Measurements from ENCODE around the gene ATG10.

Gene ATG10

GRCh38 chr5:82018462-82018861 lies 46.6 kb downstream of the ATG10 start:
- H3K4me2 ChIP-seq (ENCODE audit: low read length): no peak overlapping the region
- no peak overlapping the region for H2BK5ac ChIP-seq (ENCODE audit: low read length)
- no peak overlapping the region for H3K4ac ChIP-seq (ENCODE audit: low read depth, low read length)
- no peak overlapping the region for H3K56ac ChIP-seq (ENCODE audit: low read length)
- DNase-seq: no peak
- H3K79me2 ChIP-seq (ENCODE audit: control insufficient read depth, insufficient read depth, low read length): no peaks in the 10 kb centered on the region
- no peaks in the 10 kb centered on the region for H3K36me3 ChIP-seq (ENCODE audit: control insufficient read depth, insufficient read depth, low read length)
- no peaks in the 10 kb centered on the region for H3K27me3 ChIP-seq (ENCODE audit: insufficient read depth, low read length, poor library complexity)
- H2AK5ac ChIP-seq (ENCODE audit: low read length): no peak overlapping the region
- H3K23ac ChIP-seq (ENCODE audit: low read length): no peak overlapping the region
- no peak overlapping the region for H3K9ac ChIP-seq (ENCODE audit: low read length)
- H3K79me1 ChIP-seq (ENCODE audit: low read length): no peaks in the 10 kb centered on the region
- no peak overlapping the region for H4K5ac ChIP-seq (ENCODE audit: low read length)
- H2BK15ac ChIP-seq (replicated peaks; ENCODE audit: low read depth): no peak overlapping the region
- H3K27ac ChIP-seq (ENCODE audit: low read depth, low read length): no peak overlapping the region
- H4K8ac ChIP-seq (ENCODE audit: low read depth, low read length): no peak overlapping the region
- no CpG with 5 or more reads among the region's 1 CpG for WGBS (ENCODE audit: extremely low coverage, insufficient coverage, low lambda C conversion rate)
- H3K18ac ChIP-seq (ENCODE audit: low read length): peak overlapping the region; percentile 40
- no peak overlapping the region for H3K4me3 ChIP-seq (ENCODE audit: low read length)
- no peak overlapping the region for H2BK120ac ChIP-seq (ENCODE audit: low read depth, low read length)
- peaks cover 2% of the 10 kb centered on the region for H3K4me1 ChIP-seq (ENCODE audit: control insufficient read depth, low read depth, low read length)

- Histone ChIP-seq H3K4me1 (ENCODE audit: control insufficient read depth, low read depth, low read length) (peaks cover 2% of the 10 kb centered on the region), H2BK120ac (ENCODE audit: low read depth, low read length) (no peak overlapping the region), H3K27me3 (ENCODE audit: insufficient read depth, low read length, poor library complexity) (no peaks in the 10 kb centered on the region), H3K4me3 (ENCODE audit: low read length) (no peak overlapping the region), H3K18ac (ENCODE audit: low read length) (no peak overlapping the region), H2AK5ac (ENCODE audit: low read length) (no peak overlapping the region), H3K27ac (ENCODE audit: low read depth, low read length) (no peak overlapping the region), H3K23ac (ENCODE audit: low read length) (no peak overlapping the region), H3K36me3 (ENCODE audit: control insufficient read depth, insufficient read depth, low read length) (no peaks in the 10 kb centered on the region), H2BK5ac (ENCODE audit: low read length) (no peak overlapping the region), H3K9ac (ENCODE audit: low read length) (no peak overlapping the region), H4K8ac (ENCODE audit: low read depth, low read length) (no peak overlapping the region), H3K79me2 (ENCODE audit: control insufficient read depth, insufficient read depth, low read length) (no peaks in the 10 kb centered on the region), H4K5ac (ENCODE audit: low read length) (no peak overlapping the region), H3K56ac (ENCODE audit: low read length) (no peak overlapping the region), H3K4me2 (ENCODE audit: low read length) (no peak overlapping the region), H3K79me1 (ENCODE audit: low read length) (no peaks in the 10 kb centered on the region), H2BK15ac (replicated peaks; ENCODE audit: low read depth) (no peak overlapping the region), H3K4ac (ENCODE audit: low read depth, low read length) (no peak overlapping the region)
- DNase-seq: peak; percentile 61
- no CpG with 5 or more reads among the region's 5 CpGs for WGBS (ENCODE audit: extremely low coverage, insufficient coverage, low lambda C conversion rate)
These were observed 47.7 kb downstream of the ATG10 start for GRCh38 chr5:82019342-82020138.

- H3K4me1 ChIP-seq (ENCODE audit: control insufficient read depth, low read depth, low read length): peaks cover 2% of the 10 kb centered on the region
- no peak overlapping the region for H2BK120ac ChIP-seq (ENCODE audit: low read depth, low read length)
- no peak overlapping the region for H3K4me3 ChIP-seq (ENCODE audit: low read length)
- no peak overlapping the region for H3K23ac ChIP-seq (ENCODE audit: low read length)
- no CpG with 5 or more reads among the region's 1 CpG for WGBS (ENCODE audit: extremely low coverage, insufficient coverage, low lambda C conversion rate)
- H3K27ac ChIP-seq (ENCODE audit: low read depth, low read length): no peak overlapping the region
- no peak overlapping the region for H2AK5ac ChIP-seq (ENCODE audit: low read length)
- no peaks in the 10 kb centered on the region for H3K79me2 ChIP-seq (ENCODE audit: control insufficient read depth, insufficient read depth, low read length)
- H4K8ac ChIP-seq (ENCODE audit: low read depth, low read length): no peak overlapping the region
- no peaks in the 10 kb centered on the region for H3K79me1 ChIP-seq (ENCODE audit: low read length)
- no peak overlapping the region for H3K18ac ChIP-seq (ENCODE audit: low read length)
- H2BK5ac ChIP-seq (ENCODE audit: low read length): no peak overlapping the region
- H2BK15ac ChIP-seq (replicated peaks; ENCODE audit: low read depth): no peak overlapping the region
- H3K4me2 ChIP-seq (ENCODE audit: low read length): no peak overlapping the region
- DNase-seq: no peak
- H3K27me3 ChIP-seq (ENCODE audit: insufficient read depth, low read length, poor library complexity): no peaks in the 10 kb centered on the region
- H3K36me3 ChIP-seq (ENCODE audit: control insufficient read depth, insufficient read depth, low read length): no peaks in the 10 kb centered on the region
- H3K4ac ChIP-seq (ENCODE audit: low read depth, low read length): no peak overlapping the region
- no peak overlapping the region for H4K5ac ChIP-seq (ENCODE audit: low read length)
- H3K56ac ChIP-seq (ENCODE audit: low read length): no peak overlapping the region
- H3K9ac ChIP-seq (ENCODE audit: low read length): no peak overlapping the region
These were observed 50.7 kb downstream of the ATG10 start for GRCh38 chr5:82022499-82022898.

DNA sequence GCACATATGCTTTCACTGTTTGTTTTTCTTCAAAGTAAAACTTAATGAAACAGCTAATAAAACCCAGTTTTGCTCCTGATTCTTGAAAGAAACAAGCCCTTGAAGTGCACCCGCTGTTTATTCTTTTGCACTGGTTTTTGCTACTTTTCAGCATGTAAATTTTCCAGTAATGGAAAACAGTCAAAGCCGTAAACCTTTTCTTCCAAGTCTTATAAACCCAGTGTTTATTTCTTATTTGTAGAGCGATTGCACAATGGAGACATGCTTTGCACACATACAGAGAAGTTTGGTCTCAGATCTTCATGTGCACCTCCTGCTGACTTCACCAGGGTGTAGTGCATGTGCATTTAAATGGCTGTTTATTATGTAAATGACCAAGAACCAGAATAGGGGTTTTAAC lies 51.8 kb downstream of the ATG10 start:
- no peak overlapping the region for H3K27ac ChIP-seq (ENCODE audit: low read depth, low read length)
- H3K79me1 ChIP-seq (ENCODE audit: low read length): no peaks in the 10 kb centered on the region
- H3K4me3 ChIP-seq (ENCODE audit: low read length): no peak overlapping the region
- H4K5ac ChIP-seq (ENCODE audit: low read length): no peak overlapping the region
- no peak overlapping the region for H2AK5ac ChIP-seq (ENCODE audit: low read length)
- no peak overlapping the region for H3K4me2 ChIP-seq (ENCODE audit: low read length)
- H2BK120ac ChIP-seq (ENCODE audit: low read depth, low read length): no peak overlapping the region
- DNase-seq: no peak
- no peak overlapping the region for H3K4ac ChIP-seq (ENCODE audit: low read depth, low read length)
- H3K23ac ChIP-seq (ENCODE audit: low read length): no peak overlapping the region
- peaks cover 2% of the 10 kb centered on the region for H3K4me1 ChIP-seq (ENCODE audit: control insufficient read depth, low read depth, low read length)
- no peak overlapping the region for H2BK15ac ChIP-seq (replicated peaks; ENCODE audit: low read depth)
- no peak overlapping the region for H4K8ac ChIP-seq (ENCODE audit: low read depth, low read length)
- WGBS (ENCODE audit: extremely low coverage, insufficient coverage, low lambda C conversion rate): no CpG with 5 or more reads among the region's 3 CpGs
- no peaks in the 10 kb centered on the region for H3K36me3 ChIP-seq (ENCODE audit: control insufficient read depth, insufficient read depth, low read length)
- H3K79me2 ChIP-seq (ENCODE audit: control insufficient read depth, insufficient read depth, low read length): no peaks in the 10 kb centered on the region
- no peak overlapping the region for H3K9ac ChIP-seq (ENCODE audit: low read length)
- H3K27me3 ChIP-seq (ENCODE audit: insufficient read depth, low read length, poor library complexity): no peaks in the 10 kb centered on the region
- H3K56ac ChIP-seq (ENCODE audit: low read length): no peak overlapping the region
- no peak overlapping the region for H2BK5ac ChIP-seq (ENCODE audit: low read length)
- no peak overlapping the region for H3K18ac ChIP-seq (ENCODE audit: low read length)

DNA sequence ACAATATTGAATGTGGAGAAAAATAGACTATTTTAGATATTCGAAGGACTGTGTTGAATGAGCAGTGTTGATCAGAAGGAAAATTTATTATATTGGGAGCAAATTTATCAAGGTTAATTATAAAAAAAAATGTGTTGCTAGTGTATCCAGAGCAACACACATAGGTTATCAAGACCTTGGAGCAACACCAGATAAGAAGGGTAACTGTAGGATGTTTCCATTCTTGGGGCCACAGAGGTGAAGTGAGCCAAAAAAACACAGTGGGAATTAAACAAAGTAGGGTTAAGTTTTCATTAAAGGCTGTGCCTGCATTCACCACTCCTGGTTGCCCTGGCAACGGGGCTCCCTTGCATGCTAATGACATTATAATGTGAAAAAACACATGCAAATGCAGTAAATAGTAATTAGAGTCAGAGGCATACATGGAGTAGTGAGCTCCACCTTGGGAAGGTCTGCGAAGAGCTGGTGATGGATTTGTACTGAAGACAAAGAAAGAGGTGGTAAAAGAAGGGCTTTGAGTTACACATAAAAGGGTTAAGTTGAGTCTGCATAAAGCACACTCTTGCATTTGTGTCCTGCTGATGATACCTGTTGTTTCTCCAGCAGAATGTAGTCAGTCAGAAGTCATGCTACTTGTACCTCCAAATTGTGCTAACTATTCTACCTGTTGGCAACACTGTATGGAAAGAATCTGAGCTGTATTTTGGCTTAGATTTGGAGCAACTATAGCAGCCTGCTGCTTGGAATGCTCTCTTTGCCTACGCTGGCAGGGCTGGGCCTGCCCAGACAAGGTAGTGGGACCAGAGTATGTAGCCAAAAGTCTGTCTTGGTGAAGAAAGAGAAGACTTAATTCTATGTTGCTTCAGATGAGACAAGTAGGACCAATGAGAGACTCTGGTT lies 59.6 kb downstream of the ATG10 start:
- no peak overlapping the region for H3K23ac ChIP-seq (ENCODE audit: low read length)
- H2BK5ac ChIP-seq (ENCODE audit: low read length): no peak overlapping the region
- no peaks in the 10 kb centered on the region for H3K36me3 ChIP-seq (ENCODE audit: control insufficient read depth, insufficient read depth, low read length)
- H2AK5ac ChIP-seq (ENCODE audit: low read length): no peak overlapping the region
- no peak overlapping the region for H4K8ac ChIP-seq (ENCODE audit: low read depth, low read length)
- H3K27ac ChIP-seq (ENCODE audit: low read depth, low read length): no peak overlapping the region
- H3K9ac ChIP-seq (ENCODE audit: low read length): no peak overlapping the region
- H3K27me3 ChIP-seq (ENCODE audit: insufficient read depth, low read length, poor library complexity): no peaks in the 10 kb centered on the region
- no peak overlapping the region for H2BK15ac ChIP-seq (replicated peaks; ENCODE audit: low read depth)
- no CpG with 5 or more reads among the region's 4 CpGs for WGBS (ENCODE audit: extremely low coverage, insufficient coverage, low lambda C conversion rate)
- H3K79me1 ChIP-seq (ENCODE audit: low read length): no peaks in the 10 kb centered on the region
- H2BK120ac ChIP-seq (ENCODE audit: low read depth, low read length): no peak overlapping the region
- H3K18ac ChIP-seq (ENCODE audit: low read length): no peak overlapping the region
- no peak overlapping the region for H3K4me3 ChIP-seq (ENCODE audit: low read length)
- no peak overlapping the region for H3K4ac ChIP-seq (ENCODE audit: low read depth, low read length)
- H4K5ac ChIP-seq (ENCODE audit: low read length): no peak overlapping the region
- H3K4me2 ChIP-seq (ENCODE audit: low read length): no peak overlapping the region
- H3K4me1 ChIP-seq (ENCODE audit: control insufficient read depth, low read depth, low read length): peaks cover 4% of the 10 kb centered on the region
- no peaks in the 10 kb centered on the region for H3K79me2 ChIP-seq (ENCODE audit: control insufficient read depth, insufficient read depth, low read length)
- H3K56ac ChIP-seq (ENCODE audit: low read length): no peak overlapping the region
- peak; percentile 60 for DNase-seq
